Measurements from ENCODE around the gene GVQW3. TPM values are rescaled to one million over a fixed set of nuclear protein-coding genes. Genes with fewer than 3 reads are reported as not detected.

Gene GVQW3
- total RNA-seq, 2 donors from 2014 or later, result 3.6 to 3.8 TPM

GRCh38 chr11:76365038-76365679 is 16.0 kb upstream of the GVQW3 start:
- ATAC-seq (replicated peaks in 1 of 2) (no peak), DNase-seq (no peak)
- no peak overlapping the region for H3K27ac Mint-ChIP-seq
- peaks cover 0 to 21% of the 10 kb centered on the region in 2 donors for H3K36me3 Mint-ChIP-seq (ENCODE audit: insufficient read depth in 2 of 2)
- peaks cover 55% of the 10 kb centered on the region for H3K4me1 Mint-ChIP-seq (ENCODE audit: low read depth)
- H3K27me3 Mint-ChIP-seq (ENCODE audit: low read depth), result no peaks in the 10 kb centered on the region
- no peaks in the 10 kb centered on the region for H3K9me3 Mint-ChIP-seq
- H3K4me3 Mint-ChIP-seq, result no peak overlapping the region

- DNase-seq (no peak), ATAC-seq (replicated peaks in 1 of 2) (no peak)
- Mint-ChIP-seq H3K4me3 (no peak overlapping the region), H3K36me3 (ENCODE audit: insufficient read depth in 2 of 2) (peaks cover 0 to 10% of the 10 kb centered on the region in 2 donors), H3K27me3 (ENCODE audit: low read depth) (no peaks in the 10 kb centered on the region), H3K4me1 (ENCODE audit: low read depth) (peaks cover 58% of the 10 kb centered on the region), H3K9me3 (no peaks in the 10 kb centered on the region), H3K27ac (peak overlapping the region; percentile 81)
These were observed 12.6 kb upstream of the GVQW3 start for GRCh38 chr11:76368490-76368889.

GRCh38 chr11:76369406-76369805 is 11.7 kb upstream of the GVQW3 start:
- H3K4me3 Mint-ChIP-seq, result no peak overlapping the region
- DNase-seq (no peak), ATAC-seq (replicated peaks in 1 of 2) (no peak)
- no peak overlapping the region for H3K27ac Mint-ChIP-seq
- H3K36me3 Mint-ChIP-seq (ENCODE audit: insufficient read depth in 2 of 2), result peaks cover 0 to 8% of the 10 kb centered on the region in 2 donors
- H3K4me1 Mint-ChIP-seq (ENCODE audit: low read depth), result peaks cover 62% of the 10 kb centered on the region
- no peaks in the 10 kb centered on the region for H3K9me3 Mint-ChIP-seq
- H3K27me3 Mint-ChIP-seq (ENCODE audit: low read depth), result no peaks in the 10 kb centered on the region

- H3K4me1 Mint-ChIP-seq (ENCODE audit: low read depth), result peaks cover 68% of the 10 kb centered on the region
These were observed 10.0 kb upstream of the GVQW3 start for GRCh38 chr11:76371170-76371569.

GRCh38 chr11:76376746-76377558 is 4.2 kb upstream of the GVQW3 start:
- Mint-ChIP-seq H3K4me1 (ENCODE audit: low read depth) (peaks cover 80% of the 10 kb centered on the region), H3K4me3 (peak overlapping the region in 1 of 2 donors; percentile 47), H3K27ac (peak overlapping the region; percentile 73), H3K9me3 (no peaks in the 10 kb centered on the region), H3K36me3 (ENCODE audit: insufficient read depth in 2 of 2) (peaks cover 0 to 2% of the 10 kb centered on the region in 2 donors), H3K27me3 (ENCODE audit: low read depth) (no peaks in the 10 kb centered on the region)
- ATAC-seq (replicated peaks in 1 of 2) (no peak), DNase-seq (no peak)

More at GRCh38 chr11:76371170-76371569, 10.0 kb upstream of the GVQW3 start:
- no peaks in the 10 kb centered on the region for H3K27me3 Mint-ChIP-seq (ENCODE audit: low read depth)
- H3K36me3 Mint-ChIP-seq (ENCODE audit: insufficient read depth in 2 of 2), result no peaks in the 10 kb centered on the region
- H3K4me3 Mint-ChIP-seq, result peak overlapping the region; percentile 70 to 75
- H3K27ac Mint-ChIP-seq, result peak overlapping the region; percentile 90
- H3K9me3 Mint-ChIP-seq, result no peaks in the 10 kb centered on the region
- ATAC-seq (replicated peaks in 1 of 2) (peak; percentile 99), DNase-seq (peak; percentile 41 to 56)

- peaks cover 78% of the 10 kb centered on the region for H3K4me1 Mint-ChIP-seq (ENCODE audit: low read depth)
- H3K27ac Mint-ChIP-seq, result peak overlapping the region; percentile 55
- ATAC-seq (replicated peaks in 1 of 2) (no peak), DNase-seq (no peak)
- no peaks in the 10 kb centered on the region for H3K27me3 Mint-ChIP-seq (ENCODE audit: low read depth)
- H3K9me3 Mint-ChIP-seq, result no peaks in the 10 kb centered on the region
- H3K36me3 Mint-ChIP-seq (ENCODE audit: insufficient read depth in 2 of 2), result peaks cover 0 to 2% of the 10 kb centered on the region in 2 donors
- peak overlapping the region; percentile 87 to 93 for H3K4me3 Mint-ChIP-seq
These were observed 1.3 kb upstream of the GVQW3 start for GRCh38 chr11:76379807-76380158.

GRCh38 chr11:76380159-76380976 is 755 bp upstream of the GVQW3 start:
- H3K27ac Mint-ChIP-seq, result peak overlapping the region; percentile 55
- H3K27me3 Mint-ChIP-seq (ENCODE audit: low read depth), result no peaks in the 10 kb centered on the region
- peak; percentile 72 to 75 for DNase-seq
- peak; percentile 53 to 56 for ATAC-seq (replicated peaks in 1 of 2)
- peaks cover 73% of the 10 kb centered on the region for H3K4me1 Mint-ChIP-seq (ENCODE audit: low read depth)
- H3K4me3 Mint-ChIP-seq, result peak overlapping the region; percentile 87 to 93
- H3K9me3 Mint-ChIP-seq, result no peaks in the 10 kb centered on the region
- H3K36me3 Mint-ChIP-seq (ENCODE audit: insufficient read depth in 2 of 2), result peaks cover 0 to 2% of the 10 kb centered on the region in 2 donors

GRCh38 chr11:76382209-76382608 is 1.1 kb downstream of the GVQW3 start:
- no peaks in the 10 kb centered on the region for H3K27me3 Mint-ChIP-seq (ENCODE audit: low read depth)
- no peak overlapping the region for H3K27ac Mint-ChIP-seq
- peaks cover 57% of the 10 kb centered on the region for H3K4me1 Mint-ChIP-seq (ENCODE audit: low read depth)
- H3K9me3 Mint-ChIP-seq, result no peaks in the 10 kb centered on the region
- peaks cover 0 to 2% of the 10 kb centered on the region in 2 donors for H3K36me3 Mint-ChIP-seq (ENCODE audit: insufficient read depth in 2 of 2)
- DNase-seq (no peak), ATAC-seq (replicated peaks in 1 of 2) (no peak)
- peak overlapping the region; percentile 93 to 97 for H3K4me3 Mint-ChIP-seq

GRCh38 chr11:76385903-76386302 is 4.8 kb downstream of the GVQW3 start:
- peaks cover 27% of the 10 kb centered on the region for H3K4me1 Mint-ChIP-seq (ENCODE audit: low read depth)
- DNase-seq (no peak), ATAC-seq (replicated peaks in 1 of 2) (no peak)
- H3K9me3 Mint-ChIP-seq, result no peaks in the 10 kb centered on the region
- H3K27ac Mint-ChIP-seq, result no peak overlapping the region
- no peak overlapping the region for H3K4me3 Mint-ChIP-seq
- H3K36me3 Mint-ChIP-seq (ENCODE audit: insufficient read depth in 2 of 2), result no peaks in the 10 kb centered on the region
- no peaks in the 10 kb centered on the region for H3K27me3 Mint-ChIP-seq (ENCODE audit: low read depth)

GRCh38 chr11:76388408-76388807 is 7.3 kb downstream of the GVQW3 start:
- Mint-ChIP-seq H3K4me1 (ENCODE audit: low read depth) (peaks cover 7% of the 10 kb centered on the region), H3K27me3 (ENCODE audit: low read depth) (no peaks in the 10 kb centered on the region), H3K36me3 (ENCODE audit: insufficient read depth in 2 of 2) (no peaks in the 10 kb centered on the region), H3K9me3 (no peaks in the 10 kb centered on the region), H3K4me3 (no peak overlapping the region), H3K27ac (no peak overlapping the region)
- DNase-seq, result no peak
- ATAC-seq (replicated peaks in 1 of 2), result no peak

GRCh38 chr11:76391021-76391420 is 9.9 kb downstream of the GVQW3 start:
- no peak overlapping the region for H3K27ac Mint-ChIP-seq
- H3K36me3 Mint-ChIP-seq (ENCODE audit: insufficient read depth in 2 of 2), result no peaks in the 10 kb centered on the region
- H3K4me1 Mint-ChIP-seq (ENCODE audit: low read depth), result no peaks in the 10 kb centered on the region
- DNase-seq, result no peak
- ATAC-seq (replicated peaks in 1 of 2), result no peak
- H3K27me3 Mint-ChIP-seq (ENCODE audit: low read depth), result peaks cover 7% of the 10 kb centered on the region
- H3K9me3 Mint-ChIP-seq, result no peaks in the 10 kb centered on the region
- H3K4me3 Mint-ChIP-seq, result no peak overlapping the region

- no peak for DNase-seq
- Mint-ChIP-seq H3K27me3 (ENCODE audit: low read depth) (peaks cover 7% of the 10 kb centered on the region), H3K4me3 (no peak overlapping the region), H3K4me1 (ENCODE audit: low read depth) (no peaks in the 10 kb centered on the region), H3K36me3 (ENCODE audit: insufficient read depth in 2 of 2) (no peaks in the 10 kb centered on the region), H3K9me3 (no peaks in the 10 kb centered on the region), H3K27ac (no peak overlapping the region)
- no peak for ATAC-seq (replicated peaks in 1 of 2)
These were observed 10.8 kb downstream of the GVQW3 start for GRCh38 chr11:76391811-76392475.
